Right lobe of liver (tissue), 6 donors: Measurements from ENCODE around the gene ZNF680. TPM values are rescaled to one million over a fixed set of nuclear protein-coding genes. Genes with fewer than 3 reads are reported as not detected.

Experiments used
- ATAC-seq, 4 donors: fragments of 200-7000 bp; cut with Tn5 transposase; one replicate each; pipeline ENCODE4 v1.9.1; 2020; ENCODE audit warnings: mild to moderate bottlenecking in 4 of 4, moderate library complexity in 4 of 4
- DNase-seq, 3 donors: peaks; one replicate each; pipeline ENCODE4 v3.0.0-alpha.2; 2020
- H3K27ac ChIP-seq, 3 donors: fragments of 200-600 bp; one replicate each; pipeline ENCODE4 v1.8.0; 2022
- H3K27me3 ChIP-seq, 2 donors: fragments of 200-600 bp; one replicate each; pipeline ENCODE4 v1.8.0; 2022
- H3K36me3 ChIP-seq, 4 donors: fragments of 200-600 bp; sonication (generic) in 1 of 4; one replicate each; pipeline versions ENCODE4 v1.5.1 to v1.8.0; 2017 to 2022; ENCODE audit warnings: control low read depth in 1 of 4
- H3K4me1 ChIP-seq, 4 donors: fragments of 200-600 bp; sonication (generic) in 1 of 4; one replicate each; pipeline versions ENCODE4 v1.5.1 to v1.8.0; 2017 to 2022; ENCODE audit warnings: control low read depth in 1 of 4
- H3K4me3 ChIP-seq, 3 donors: fragments of 200-600 bp; one replicate each; pipeline ENCODE4 v1.8.0; 2022
- H3K9me3 ChIP-seq, 4 donors: fragments of 200-600 bp; sonication (generic) in 1 of 4; one replicate each; pipeline versions ENCODE4 v1.5.1 to v1.8.0; 2017 to 2022; ENCODE audit warnings: control low read depth in 1 of 4
- POLR2A ChIP-seq: fragments of 450-650 bp; IDR thresholded peaks from one replicate; pipeline ENCODE4 v1.6.1; 2017; ENCODE audit warnings: antibody characterized with exemption, mild to moderate bottlenecking
- WGBS: methylation state at CpG from one replicate; pipeline ENCODE4 v1.1.6; 2018; ENCODE audit warnings: low coverage, low lambda C conversion rate; ENCODE audit not compliant: insufficient coverage; ENCODE audit errors: missing lambda C conversion rate; 5-methylcytosine and 5-hydroxymethylcytosine counted together
- intact Hi-C, 2 donors: fragments of 100-400 bp; cut with DNase I; formaldehyde crosslinking; loops; one replicate each; pipeline versions ENCODE4 v1.11.2 to v1.14.1; 2022
- total RNA-seq, 6 experiments: library from RNA; depleted of rRNA in 2 of 6; stranded (reverse); fragments of >200 nt in 2 of 6; fragmentation: NEBNext Ultra II Directional in 3 of 6; extraction: Animal tissue kit (Norgen Biotek cat#: 25700) in 3 of 6; gene quantifications; one replicate each; pipeline versions ENCODE4 v1.1.0 to v1.2.4, GENCODE V29; 2016 to 2023
- TF ChIP-seq, protein P1 (sequence below), 4 donors: fragments of 200-600 bp in 3 of 4; fragments of 450-650 bp in 1 of 4; IDR thresholded peaks; one replicate each; pipeline versions ENCODE4 v1.5.1 to v1.8.0; 2016 to 2022; ENCODE audit warnings: antibody characterized with exemption in 4 of 4, mild to moderate bottlenecking in 2 of 4
- donor health status: DM: no; HTN: yes; CAD: no.
- donor health status: DM: no; HTN: no; CAD: no.
- donor health status: DM: no; HTN: no; CAD: no.
- donor health status: DM: no; HTN: yes; CAD: no.
- donor health status: DM: no; HTN: yes; CAD: no.

Gene ZNF680
- total RNA-seq, 6 experiments from 2014 or later: 5.5 to 16.2 (median 12.9) TPM

DNA sequence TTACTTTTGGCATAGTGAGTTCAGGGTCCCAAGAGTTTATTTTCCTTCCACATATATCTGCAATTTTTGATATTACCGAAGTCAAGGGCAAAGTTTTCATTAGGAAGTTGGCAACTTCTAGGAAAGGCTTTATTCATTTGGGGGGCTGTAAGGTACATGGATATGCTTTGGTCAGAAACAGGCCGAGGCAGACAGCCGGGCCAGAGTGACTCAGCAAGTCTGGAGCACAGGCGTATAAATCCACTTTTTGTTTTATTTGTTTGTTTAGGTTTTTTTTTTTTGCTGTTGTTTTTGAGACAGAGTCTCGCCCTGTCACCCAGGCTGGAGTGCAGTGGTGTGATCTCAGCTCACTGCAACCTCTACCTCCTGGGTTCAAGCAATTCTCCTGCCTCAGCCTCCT is 3.7 kb downstream of the ZNF680 start:
- peak overlapping the region; percentile 9 to 80 (median 19) for H3K27ac ChIP-seq
- 14% methylated on average over 5 of the region's 5 CpGs for WGBS
- no peaks in the 10 kb centered on the region for H3K27me3 ChIP-seq
- DNase-seq: peak in 2 of 3 donors; percentile 39 to 62
- H3K4me3 ChIP-seq: peak overlapping the region in 1 of 3 donors; percentile 4
- intact Hi-C loops: no loop called here
- no peak for TF ChIP-seq POLR2A
- TF ChIP-seq, protein P1, sequence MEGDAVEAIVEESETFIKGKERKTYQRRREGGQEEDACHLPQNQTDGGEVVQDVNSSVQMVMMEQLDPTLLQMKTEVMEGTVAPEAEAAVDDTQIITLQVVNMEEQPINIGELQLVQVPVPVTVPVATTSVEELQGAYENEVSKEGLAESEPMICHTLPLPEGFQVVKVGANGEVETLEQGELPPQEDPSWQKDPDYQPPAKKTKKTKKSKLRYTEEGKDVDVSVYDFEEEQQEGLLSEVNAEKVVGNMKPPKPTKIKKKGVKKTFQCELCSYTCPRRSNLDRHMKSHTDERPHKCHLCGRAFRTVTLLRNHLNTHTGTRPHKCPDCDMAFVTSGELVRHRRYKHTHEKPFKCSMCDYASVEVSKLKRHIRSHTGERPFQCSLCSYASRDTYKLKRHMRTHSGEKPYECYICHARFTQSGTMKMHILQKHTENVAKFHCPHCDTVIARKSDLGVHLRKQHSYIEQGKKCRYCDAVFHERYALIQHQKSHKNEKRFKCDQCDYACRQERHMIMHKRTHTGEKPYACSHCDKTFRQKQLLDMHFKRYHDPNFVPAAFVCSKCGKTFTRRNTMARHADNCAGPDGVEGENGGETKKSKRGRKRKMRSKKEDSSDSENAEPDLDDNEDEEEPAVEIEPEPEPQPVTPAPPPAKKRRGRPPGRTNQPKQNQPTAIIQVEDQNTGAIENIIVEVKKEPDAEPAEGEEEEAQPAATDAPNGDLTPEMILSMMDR (IDR thresholded peaks at IDR 0.05): no peak
- H3K4me1 ChIP-seq: peaks cover 0 to 26% (median 11%) of the 10 kb centered on the region in 4 donors
- peak; percentile 7 to 46 (median 34) for ATAC-seq
- H3K9me3 ChIP-seq: no peaks in the 10 kb centered on the region
- H3K36me3 ChIP-seq: no peaks in the 10 kb centered on the region

DNA sequence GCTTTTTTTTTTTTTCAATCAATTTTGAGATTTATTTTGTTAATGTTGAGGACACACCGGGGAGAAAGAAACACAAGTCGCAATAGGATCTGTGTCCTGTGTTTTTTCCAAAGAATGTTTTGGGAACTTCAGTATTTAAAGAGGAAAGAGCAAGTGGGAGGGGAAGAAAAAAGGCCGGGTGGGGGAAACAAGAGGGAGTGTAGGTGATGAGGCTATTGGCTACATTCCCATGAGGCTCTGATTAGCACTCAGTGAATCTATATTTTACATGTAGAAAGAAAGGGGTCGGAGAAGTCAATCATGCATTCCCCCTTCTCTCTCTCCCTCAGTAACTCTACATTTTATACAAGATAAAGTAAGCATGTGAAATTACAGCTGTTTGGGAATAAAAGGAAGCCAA is 4.1 kb downstream of the ZNF680 start:
- WGBS: 33% methylated on average over 4 of the region's 4 CpGs
- intact Hi-C loops: no loop called here
- H3K27me3 ChIP-seq: no peaks in the 10 kb centered on the region
- DNase-seq (no peak), ATAC-seq (no peak)
- no peaks in the 10 kb centered on the region for H3K9me3 ChIP-seq
- no peak for TF ChIP-seq POLR2A
- TF ChIP-seq, protein P1 (IDR thresholded peaks at IDR 0.05): no peak
- peaks cover 0 to 25% (median 11%) of the 10 kb centered on the region in 4 donors for H3K4me1 ChIP-seq
- no peaks in the 10 kb centered on the region for H3K36me3 ChIP-seq
- peak overlapping the region in 1 of 3 donors; percentile 4 for H3K4me3 ChIP-seq
- H3K27ac ChIP-seq: peak overlapping the region; percentile 9 to 80 (median 19)

DNA sequence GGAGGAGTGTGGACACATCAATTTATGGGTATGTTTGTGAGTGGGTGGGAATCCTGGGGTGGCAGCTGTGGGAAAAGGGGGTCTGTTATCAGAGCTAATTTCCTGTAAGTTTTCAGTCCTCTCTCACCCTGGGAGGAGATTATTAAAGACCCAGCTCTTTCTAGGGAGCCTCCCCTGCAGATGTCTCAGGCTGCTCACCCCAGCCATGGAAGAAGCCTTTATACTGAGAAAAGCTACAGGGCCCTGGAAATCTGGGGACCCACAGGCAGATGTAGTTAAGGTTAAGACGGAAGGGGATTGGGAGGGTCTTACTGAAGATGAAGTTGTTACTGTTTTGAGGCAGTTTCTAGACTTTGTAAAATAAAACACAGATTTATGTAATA is 4.6 kb downstream of the ZNF680 start:
- DNase-seq: no peak
- intact Hi-C loops: no loop called here
- TF ChIP-seq POLR2A: no peak
- TF ChIP-seq, protein P1 (IDR thresholded peaks at IDR 0.05): no peak
- no peak for ATAC-seq
- WGBS: 64% methylated on average over 1 of the region's 1 CpG
- no peak overlapping the region for H3K4me3 ChIP-seq
- H3K9me3 ChIP-seq: no peaks in the 10 kb centered on the region
- H3K27me3 ChIP-seq: no peaks in the 10 kb centered on the region
- H3K36me3 ChIP-seq: no peaks in the 10 kb centered on the region
- H3K4me1 ChIP-seq: peaks cover 0 to 21% (median 11%) of the 10 kb centered on the region in 4 donors
- H3K27ac ChIP-seq: peak overlapping the region in 1 of 3 donors; percentile 80

DNA sequence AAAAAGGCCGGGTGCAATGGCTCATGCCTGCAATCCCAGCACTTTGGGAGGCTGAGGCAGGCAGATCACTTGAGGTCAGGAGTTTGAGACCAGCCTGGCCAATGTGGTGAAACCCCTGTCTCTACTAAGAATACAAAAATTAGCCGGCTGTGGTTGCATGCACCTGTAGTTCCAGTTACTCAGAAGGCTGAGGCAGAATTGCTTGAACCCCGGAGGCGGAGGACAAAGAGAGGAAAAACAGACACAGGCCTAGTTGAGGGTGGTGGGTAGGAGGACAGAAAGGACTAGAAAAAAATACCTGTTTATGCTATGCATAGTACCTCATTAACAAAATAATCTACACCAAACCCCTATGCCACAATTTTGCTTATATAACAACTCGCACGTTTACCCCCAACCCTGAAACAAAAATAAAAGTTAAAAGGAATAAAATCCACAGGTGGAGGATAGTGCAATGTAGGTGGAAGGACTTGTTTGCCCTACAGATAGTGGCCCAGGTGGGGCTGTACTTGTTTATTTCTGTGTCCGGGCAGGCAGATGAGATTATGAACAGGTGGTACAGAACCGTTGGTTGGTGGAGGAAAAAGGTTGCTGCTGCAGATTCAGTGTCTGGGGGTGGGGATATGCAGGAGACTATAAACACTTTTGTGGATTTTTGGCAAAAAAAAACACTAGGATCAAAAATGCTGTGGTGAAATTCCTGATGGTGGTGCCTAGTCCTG is 5.1 kb downstream of the ZNF680 start:
- Histone ChIP-seq H3K9me3 (no peaks in the 10 kb centered on the region), H3K27ac (no peak overlapping the region), H3K4me1 (peaks cover 0 to 21% (median 11%) of the 10 kb centered on the region in 4 donors), H3K36me3 (no peaks in the 10 kb centered on the region), H3K27me3 (no peaks in the 10 kb centered on the region), H3K4me3 (no peak overlapping the region)
- DNase-seq (no peak), ATAC-seq (no peak)
- no peak for TF ChIP-seq POLR2A
- TF ChIP-seq, protein P1 (IDR thresholded peaks at IDR 0.05): no peak
- 90% methylated on average over 8 of the region's 8 CpGs for WGBS
- intact Hi-C loops: no loop called here
